Stimulated activated CD4-positive, alpha-beta T cell treated with anti-CD3 and anti-CD28 coated beads, Interleukin-4, amount 100 ng/mL, for 4 hours (primary cell): ENCODE results near the gene KIAA1755.

Source experiments
- DNase-seq, 2 experiments: peaks; one replicate each; pipeline ENCODE4 v3.0.0-alpha.2; 2020

KIAA1755 gene

GRCh38 chr20:38230957-38231526 lies 29.5 kb downstream of the KIAA1755 start:
- no peak for DNase-seq

- DNase-seq, result no peak
Measured at GRCh38 chr20:38230253-38230551, 30.3 kb downstream of the KIAA1755 start.

GRCh38 chr20:38229376-38230252 lies 30.9 kb downstream of the KIAA1755 start:
- DNase-seq, result no peak

- DNase-seq, result no peak
Measured at GRCh38 chr20:38228436-38228835, 32.1 kb downstream of the KIAA1755 start.

GRCh38 chr20:38227420-38228360 lies 32.8 kb downstream of the KIAA1755 start:
- DNase-seq, result no peak

GRCh38 chr20:38226553-38226952 lies 34.0 kb downstream of the KIAA1755 start:
- no peak for DNase-seq

- no peak for DNase-seq
Measured at GRCh38 chr20:38225900-38226263, 34.7 kb downstream of the KIAA1755 start.

GRCh38 chr20:38225240-38225899 lies 35.2 kb downstream of the KIAA1755 start:
- no peak for DNase-seq

GRCh38 chr20:38224531-38224930 lies 36.0 kb downstream of the KIAA1755 start:
- no peak for DNase-seq

- no peak for DNase-seq
Measured at GRCh38 chr20:38223743-38224100, 36.8 kb downstream of the KIAA1755 start.

GRCh38 chr20:38222923-38223742 lies 37.4 kb downstream of the KIAA1755 start:
- DNase-seq, result no peak

- peak; percentile 19 to 49 for DNase-seq
Measured at GRCh38 chr20:38222231-38222922, 38.2 kb downstream of the KIAA1755 start.

- peak; percentile 40 to 66 for DNase-seq
Measured at GRCh38 chr20:38221119-38221589, 39.4 kb downstream of the KIAA1755 start.

- DNase-seq, result no peak
Measured at GRCh38 chr20:38220587-38221118, 39.9 kb downstream of the KIAA1755 start.

- no peak for DNase-seq
Measured at GRCh38 chr20:38219006-38219950, 41.3 kb downstream of the KIAA1755 start.

GRCh38 chr20:38218566-38218885 lies 42.0 kb downstream of the KIAA1755 start:
- DNase-seq, result no peak

- DNase-seq, result no peak
Measured at GRCh38 chr20:38217791-38218565, 42.6 kb downstream of the KIAA1755 start.

- no peak for DNase-seq
Measured at GRCh38 chr20:38216746-38217595, 43.6 kb downstream of the KIAA1755 start.
